Activated CD4-positive, alpha-beta T cell treated with anti-CD3 and anti-CD28 coated beads, Interleukin-2, amount 50 U/mL, for 1 hour (primary cell): ENCODE measurements around the gene NTRK1.

Experiments used
- DNase-seq: peaks from one replicate; pipeline ENCODE4 v3.0.0-alpha.2; 2020

NTRK1 gene

GRCh38 chr1:156900896-156901589 lies 40.4 kb downstream of the NTRK1 start:
- DNase-seq, result no peak

- DNase-seq, result no peak
These were observed 40.9 kb downstream of the NTRK1 start for GRCh38 chr1:156901590-156901900.

- no peak for DNase-seq
These were observed 41.6 kb downstream of the NTRK1 start for GRCh38 chr1:156901966-156902915.

- no peak for DNase-seq
These were observed 42.8 kb downstream of the NTRK1 start for GRCh38 chr1:156903328-156904091.

GRCh38 chr1:156904187-156904959 lies 43.7 kb downstream of the NTRK1 start:
- no peak for DNase-seq

- no peak for DNase-seq
These were observed 44.5 kb downstream of the NTRK1 start for GRCh38 chr1:156905176-156905575.

GRCh38 chr1:156905651-156906050 lies 45.0 kb downstream of the NTRK1 start:
- no peak for DNase-seq

- DNase-seq, result no peak
These were observed 45.7 kb downstream of the NTRK1 start for GRCh38 chr1:156906206-156906906.

GRCh38 chr1:156908541-156908940 lies 47.9 kb downstream of the NTRK1 start:
- DNase-seq, result no peak

GRCh38 chr1:156908955-156909354 lies 48.3 kb downstream of the NTRK1 start:
- DNase-seq, result no peak

GRCh38 chr1:156909671-156910070 lies 49.0 kb downstream of the NTRK1 start:
- DNase-seq, result no peak

GRCh38 chr1:156910309-156910782 lies 49.7 kb downstream of the NTRK1 start:
- peak; percentile 51 for DNase-seq

- no peak for DNase-seq
These were observed 51.1 kb downstream of the NTRK1 start for GRCh38 chr1:156911577-156912298.

GRCh38 chr1:156912310-156912709 lies 51.6 kb downstream of the NTRK1 start:
- DNase-seq, result no peak

- DNase-seq, result no peak
These were observed 52.5 kb downstream of the NTRK1 start for GRCh38 chr1:156912861-156913808.

GRCh38 chr1:156913809-156914387 lies 53.2 kb downstream of the NTRK1 start:
- no peak for DNase-seq

- DNase-seq, result no peak
These were observed 53.8 kb downstream of the NTRK1 start for GRCh38 chr1:156914440-156914856.

GRCh38 chr1:156920233-156921052 lies 59.8 kb downstream of the NTRK1 start, which contains the start of gene LRRC71:
TSS of gene LRRC71 (plus strand) at chr1:156920632. CDS start at chr1:156920804, 172 bp downstream.
- peak; percentile 60 for DNase-seq
